ENCODE measurements around the gene ZCWPW1.
"Not testable (repeated sequence)": the region's sequence is repeated elsewhere in the genome, so short reads cannot be mapped to it uniquely, and the experiment has no call there.

Gene ZCWPW1

DNA sequence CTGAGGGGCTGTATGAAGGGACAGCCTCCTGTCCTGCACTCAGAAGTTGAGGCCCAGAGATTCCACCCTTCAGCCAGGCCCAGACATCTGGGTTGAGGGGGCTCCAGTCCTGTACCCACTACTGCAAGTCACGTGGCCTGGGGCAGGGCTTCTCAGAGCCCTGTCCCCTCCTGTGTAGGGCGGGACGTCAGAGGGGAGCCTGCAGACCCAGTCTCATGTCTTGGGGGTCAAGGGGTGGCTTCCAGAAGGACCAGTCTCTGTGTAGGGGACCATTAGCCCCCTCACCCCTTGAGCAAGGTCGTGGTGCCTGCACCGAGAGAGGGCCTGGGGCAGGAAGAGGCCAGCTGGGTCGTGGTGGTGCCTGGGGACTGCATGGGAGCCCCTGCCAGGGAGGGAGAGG, 55.8 kb downstream of the ZCWPW1 start:
- DNase-seq (ENCODE audit: low spot score): no peak

DNA sequence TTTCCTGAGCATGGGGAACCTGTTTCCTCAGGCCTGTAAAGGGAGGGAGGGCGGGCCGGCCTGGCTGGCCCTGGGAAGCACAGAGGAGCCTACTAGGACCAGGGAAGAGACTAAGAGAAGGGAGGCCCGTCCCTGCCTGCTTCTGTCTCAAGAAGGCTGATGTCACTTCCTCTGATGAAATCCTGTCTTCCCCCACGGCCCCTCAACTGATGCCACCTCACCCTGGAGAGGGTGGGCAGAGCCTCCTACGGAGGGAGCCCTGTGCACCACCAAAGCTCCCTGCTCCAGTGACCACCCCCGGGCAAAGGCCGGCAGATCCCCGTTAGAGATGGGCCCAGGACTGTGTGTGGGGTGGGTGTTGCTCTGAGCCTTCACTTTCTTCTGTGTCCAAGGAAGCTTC, 56.2 kb downstream of the ZCWPW1 start:
- no peak for DNase-seq (ENCODE audit: low spot score)

- DNase-seq (ENCODE audit: low spot score): no peak
Measured at GRCh38 chr7:100371561-100372171, 56.8 kb downstream of the ZCWPW1 start.

DNA sequence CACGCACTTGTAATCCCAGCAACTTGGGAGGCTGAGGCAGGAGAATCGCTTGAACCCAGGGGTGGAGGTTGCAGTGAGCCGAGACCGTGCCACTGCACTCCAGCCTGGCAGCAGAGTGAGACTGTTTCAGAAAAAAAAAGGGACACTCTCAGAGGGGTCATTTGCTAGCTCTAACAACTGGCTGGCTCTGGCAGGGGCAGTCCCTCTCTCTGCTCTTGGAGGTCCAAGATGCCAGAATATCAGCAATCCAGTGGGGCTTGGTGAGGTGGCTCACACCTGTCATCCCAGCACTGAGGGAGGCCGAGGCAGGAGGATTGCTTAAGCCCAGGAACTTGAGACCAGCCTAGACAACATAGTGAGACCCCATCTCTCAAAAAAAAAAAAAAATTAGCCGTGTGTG, 57.8 kb downstream of the ZCWPW1 start:
- DNase-seq (ENCODE audit: low spot score): no peak

DNA sequence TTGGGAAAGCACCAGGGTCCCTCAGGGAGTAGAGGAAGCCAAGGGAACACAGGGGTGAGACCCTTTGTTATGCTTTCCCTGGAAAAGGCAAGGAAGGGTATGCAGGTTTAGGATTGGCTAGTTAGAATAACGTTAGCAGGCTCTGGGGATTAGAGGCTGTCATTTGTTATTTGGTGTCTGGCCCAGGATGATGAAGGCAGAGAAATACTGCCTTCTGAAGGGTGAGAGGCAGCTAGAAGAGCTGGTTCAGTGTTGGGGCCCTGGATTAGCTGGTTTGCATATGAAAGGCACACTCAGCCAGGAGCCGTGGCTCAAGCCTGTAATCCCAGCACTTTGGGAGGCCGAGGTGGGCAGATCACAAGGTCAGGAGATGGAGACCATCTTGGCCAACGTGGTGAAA, 58.2 kb downstream of the ZCWPW1 start:
- no peak for DNase-seq (ENCODE audit: low spot score)

DNA sequence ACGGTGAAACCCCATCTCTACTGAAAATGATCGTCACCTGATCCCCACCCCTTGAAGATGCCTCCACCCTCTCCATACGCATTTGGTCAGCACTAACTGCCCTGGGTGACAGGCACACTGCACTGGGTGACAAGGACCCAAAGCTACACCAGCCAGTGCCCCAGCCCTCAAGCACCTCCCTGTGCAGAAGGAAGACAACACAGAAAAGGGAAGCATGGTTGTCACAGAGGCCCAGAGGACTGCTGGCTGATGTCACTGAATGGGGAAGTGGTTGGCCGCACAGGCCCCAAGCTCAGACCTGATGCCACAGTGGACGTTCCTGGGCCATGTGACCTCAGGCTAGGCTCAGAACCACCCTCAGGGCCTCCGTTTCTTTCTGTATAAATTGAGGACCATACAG, 59.4 kb downstream of the ZCWPW1 start:
- no peak for DNase-seq (ENCODE audit: low spot score)

DNA sequence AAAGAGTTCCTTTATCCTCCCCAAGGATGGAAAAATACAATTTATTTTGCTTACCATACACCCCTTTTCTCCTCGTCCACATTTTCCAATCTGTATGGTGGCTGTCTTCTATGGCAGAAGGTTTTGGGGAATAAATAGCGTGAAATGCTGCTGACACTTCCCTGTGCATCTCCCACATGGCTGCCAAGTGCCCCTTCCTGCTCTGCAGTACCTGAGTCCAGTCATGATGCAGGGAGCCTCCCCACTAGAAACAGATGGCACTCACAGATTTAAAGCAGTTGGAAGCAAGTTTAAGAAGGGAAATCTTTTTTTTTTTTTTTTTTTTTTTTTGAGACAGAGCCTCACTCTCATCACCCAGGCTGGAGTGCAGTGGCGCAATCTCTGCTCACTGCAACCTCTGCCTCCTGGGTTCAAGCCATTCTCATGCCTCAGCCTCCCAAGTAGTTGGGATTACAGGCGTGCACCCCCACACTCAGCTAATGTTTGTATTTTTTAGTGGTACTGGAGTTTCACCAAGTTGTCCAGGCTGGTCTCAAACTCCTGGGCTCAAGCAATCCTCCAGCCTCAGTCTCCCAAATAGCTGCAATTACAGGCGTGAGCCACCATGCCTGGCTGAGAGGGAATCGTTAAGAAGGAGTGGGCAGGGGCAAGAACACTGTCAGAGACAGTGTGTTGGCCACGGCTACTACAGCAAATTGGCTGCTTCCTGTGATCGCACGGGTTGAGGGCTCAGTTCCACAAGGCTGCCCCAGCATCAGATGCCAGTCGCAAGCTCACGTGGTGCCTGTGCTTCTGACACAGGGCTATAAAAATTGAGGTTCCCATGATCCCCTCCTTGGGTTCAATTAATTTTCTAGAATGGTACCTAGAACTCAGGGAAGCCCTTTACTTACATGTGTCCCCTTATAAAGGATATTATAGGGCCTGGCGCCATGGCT, 60.6 kb downstream of the ZCWPW1 start:
- no peak for DNase-seq (ENCODE audit: low spot score)

- DNase-seq (ENCODE audit: low spot score): no peak
Measured at GRCh38 chr7:100367251-100367620, 61.3 kb downstream of the ZCWPW1 start.

- no peak for DNase-seq (ENCODE audit: low spot score)
Measured at GRCh38 chr7:100366411-100367250, 61.9 kb downstream of the ZCWPW1 start.

- DNase-seq (ENCODE audit: low spot score): not testable (repeated sequence)
Measured at GRCh38 chr7:100365998-100366367, 62.5 kb downstream of the ZCWPW1 start.

DNA sequence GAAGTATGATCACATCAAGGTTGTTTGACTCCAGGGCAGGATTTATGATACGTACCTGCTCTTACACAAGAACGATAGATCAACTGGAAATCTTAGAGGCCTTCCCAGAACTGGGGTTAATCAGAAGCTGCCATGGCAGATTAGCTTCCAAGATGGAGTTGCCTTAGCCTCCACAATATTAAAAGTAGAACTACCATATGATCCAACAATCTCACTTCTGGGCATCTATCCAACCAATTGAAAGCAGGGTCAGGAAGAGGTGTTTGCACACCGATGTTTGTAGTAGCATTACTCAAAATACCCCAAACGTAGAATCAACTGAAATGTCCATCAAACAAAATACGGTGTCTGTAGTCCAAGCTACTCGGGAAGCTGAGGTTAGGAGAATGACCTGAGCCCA, 64.0 kb downstream of the ZCWPW1 start:
- no peak for DNase-seq (ENCODE audit: low spot score)

- not testable (repeated sequence) for DNase-seq (ENCODE audit: low spot score)
Measured at GRCh38 chr7:100363797-100364196, 64.7 kb downstream of the ZCWPW1 start.

GRCh38 chr7:100363098-100363497, 65.4 kb downstream of the ZCWPW1 start:
- no peak for DNase-seq (ENCODE audit: low spot score)

GRCh38 chr7:100360135-100360854, 68.2 kb downstream of the ZCWPW1 start:
- DNase-seq (ENCODE audit: low spot score): no peak

GRCh38 chr7:100358857-100359212, 69.7 kb downstream of the ZCWPW1 start:
- DNase-seq (ENCODE audit: low spot score): no peak

DNA sequence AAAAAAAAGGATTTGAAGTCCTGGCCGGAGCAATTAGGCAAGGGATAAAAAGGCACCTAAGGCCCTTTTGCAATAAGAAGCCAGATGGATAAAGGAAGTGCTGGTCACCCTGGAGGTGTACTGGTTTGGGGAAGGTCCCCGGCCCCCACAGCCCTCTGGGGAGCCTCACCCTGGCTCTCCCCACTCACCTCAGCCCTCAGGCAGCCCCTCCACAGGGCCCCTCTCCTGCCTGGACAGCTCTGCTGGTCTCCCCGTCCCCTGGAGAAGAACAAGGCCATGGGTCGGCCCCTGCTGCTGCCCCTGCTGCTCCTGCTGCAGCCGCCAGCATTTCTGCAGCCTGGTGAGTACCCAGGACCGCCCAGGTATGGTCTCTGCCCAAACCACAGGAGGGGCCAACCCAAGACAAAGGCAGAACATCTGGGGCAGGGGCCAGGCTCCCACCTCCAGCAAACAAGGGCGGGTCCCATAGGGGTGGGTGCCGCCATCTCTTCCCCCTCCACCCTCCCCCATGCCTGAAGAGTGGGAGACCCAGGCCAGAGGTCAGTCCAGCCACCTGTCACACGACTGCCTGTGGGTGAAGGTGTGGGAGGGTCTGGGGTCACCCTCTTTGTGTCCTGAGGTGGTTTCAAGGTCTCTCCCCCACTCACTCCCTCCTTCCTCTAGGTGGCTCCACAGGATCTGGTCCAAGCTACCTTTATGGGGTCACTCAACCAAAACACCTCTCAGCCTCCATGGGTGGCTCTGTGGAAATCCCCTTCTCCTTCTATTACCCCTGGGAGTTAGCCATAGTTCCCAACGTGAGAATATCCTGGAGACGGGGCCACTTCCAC, 70.3 kb downstream of the ZCWPW1 start, which contains the start of gene PILRB:
TSS of gene PILRB (plus strand) at position 91 of the 830 bp plus-strand sequence. CDS start at position 277, 186 bp downstream.
- no peak for DNase-seq (ENCODE audit: low spot score)

DNA sequence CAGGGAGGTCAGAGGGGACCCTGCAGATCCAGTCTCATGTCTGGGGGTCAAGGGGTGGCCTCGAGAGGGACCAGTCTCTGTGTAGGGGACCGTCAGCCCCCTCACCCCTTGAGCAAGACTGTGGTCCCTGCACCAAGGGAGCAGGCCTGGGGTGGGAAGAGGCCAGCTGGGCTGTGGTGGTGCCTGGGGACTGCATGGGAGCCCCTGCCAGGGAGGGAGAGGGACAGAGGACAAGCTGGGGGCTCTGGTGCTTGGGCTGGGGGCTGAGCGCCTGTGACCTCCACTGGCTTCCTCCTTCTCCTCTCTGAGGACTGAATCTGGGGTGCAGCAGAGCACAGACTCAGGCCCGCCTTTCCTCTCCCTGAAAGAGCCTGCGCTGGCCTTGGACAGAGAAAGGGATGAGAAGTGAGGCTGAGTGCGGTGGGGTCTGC, 71.4 kb downstream of the ZCWPW1 start:
- no peak for DNase-seq (ENCODE audit: low spot score)

DNA sequence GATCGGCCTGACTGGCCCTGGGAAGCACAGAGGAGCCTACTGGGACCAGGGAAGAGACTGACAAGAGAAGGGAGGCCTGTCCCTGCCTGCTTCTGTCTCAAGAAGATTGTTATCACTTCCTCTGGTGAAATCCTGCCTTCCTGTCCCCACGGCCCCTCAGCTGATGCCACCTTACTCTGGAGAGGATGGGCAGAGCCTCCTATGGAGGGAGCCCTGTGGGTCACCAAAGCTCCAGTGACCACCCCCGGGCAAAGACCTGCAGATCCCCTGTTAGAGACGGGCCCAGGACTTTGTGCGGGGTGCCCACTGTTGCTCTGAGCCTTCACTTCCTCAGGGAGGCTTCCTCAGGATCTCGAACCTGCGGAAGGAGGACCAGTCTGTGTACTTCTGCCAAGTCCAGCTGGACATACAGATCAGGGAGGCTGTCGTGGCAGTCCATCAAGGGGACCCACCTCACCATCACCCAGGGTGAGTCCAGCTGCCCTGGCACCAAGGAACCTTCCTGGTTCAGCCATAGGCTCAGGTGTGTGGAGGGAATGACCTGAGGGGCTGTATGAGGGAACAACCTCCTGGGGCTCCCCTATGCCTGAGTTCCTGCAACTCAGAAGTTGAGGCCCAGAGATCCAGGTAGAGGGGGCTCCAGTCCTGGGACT, 72.0 kb downstream of the ZCWPW1 start:
- DNase-seq (ENCODE audit: low spot score): no peak

GRCh38 chr7:100353685-100354330, 74.7 kb downstream of the ZCWPW1 start:
- no peak for DNase-seq (ENCODE audit: low spot score)

All from HuH-7 (cell line).